HEK293 (cell line): Measurements from ENCODE around the gene FAM83E.

Experiments
- CTCF ChIA-PET: fragments of 350-600 bp; formaldehyde crosslinking; extraction: SDS; loops from one replicate; lab custom pipeline; 2021; ENCODE audit warnings: antibody characterized with exemption; lab: Yijun Ruan, JAX
- POLR2A ChIA-PET: fragments of 300-600 bp; formaldehyde crosslinking; extraction: SDS; loops from one replicate; lab custom pipeline; 2020; ENCODE audit warnings: antibody characterized with exemption, inconsistent platforms; lab: Yijun Ruan, JAX
- H3K27ac ChIP-seq: fragments of 200-500 bp; sonication (Bioruptor generic); 2 replicates; pipeline ENCODE4 v1.5.1; 2014; ENCODE audit warnings: low read depth, low read length, control low read depth, inconsistent platforms; ENCODE audit errors: extremely low read depth
- H3K36me3 ChIP-seq, 2 experiments: fragments of 200-500 bp in 1 of 2; sonication (Bioruptor generic) in 1 of 2; 1 replicate in 1 of 2; 2 replicates in 1 of 2; pipeline ENCODE4 v1.5.1; 2014 to 2017; ENCODE audit warnings: inconsistent platforms in 2 of 2, low read length in 2 of 2; ENCODE audit not compliant: control insufficient read depth in 2 of 2, insufficient read depth in 1 of 2
- H3K4me1 ChIP-seq: fragments of 200-500 bp; sonication (Bioruptor generic); 2 replicates; pipeline ENCODE4 v1.5.1; 2014; ENCODE audit warnings: mild to moderate bottlenecking, low read length, inconsistent platforms; ENCODE audit not compliant: control insufficient read depth, insufficient read depth
- H3K4me3 ChIP-seq: 2 replicates; pipeline ENCODE4 v1.5.1; 2011; ENCODE audit warnings: low read depth, mild to moderate bottlenecking, control low read depth, low read length, moderate library complexity
- H3K9me3 ChIP-seq: fragments of 200-500 bp; sonication (Bioruptor generic); 2 replicates; pipeline ENCODE4 v1.5.1; 2014; ENCODE audit warnings: low read depth, low read length, inconsistent platforms; ENCODE audit not compliant: control insufficient read depth, insufficient read depth
- GLIS1 ChIP-seq: fragments of 450-650 bp; formaldehyde crosslinking; IDR thresholded peaks from 2 replicates; pipeline ENCODE4 v1.5.1; 2016; ENCODE audit warnings: missing biosample characterization, missing genetic modification characterization
- PRDM10 ChIP-seq: fragments of 450-650 bp; formaldehyde crosslinking; IDR thresholded peaks from 2 replicates; pipeline ENCODE4 v1.5.1; 2016; ENCODE audit warnings: missing biosample characterization, missing genetic modification characterization
- SP7 ChIP-seq: fragments of 450-650 bp; formaldehyde crosslinking; IDR thresholded peaks from 2 replicates; pipeline ENCODE4 v1.5.1; 2016; ENCODE audit warnings: missing biosample characterization, missing genetic modification characterization
- ZBTB17 ChIP-seq: fragments of 450-650 bp; formaldehyde crosslinking; IDR thresholded peaks from 2 replicates; pipeline ENCODE4 v1.5.1; 2016; ENCODE audit warnings: missing biosample characterization, missing genetic modification characterization
- ZBTB8A ChIP-seq: fragments of 450-650 bp; formaldehyde crosslinking; IDR thresholded peaks from 2 replicates; pipeline ENCODE4 v1.5.1; 2016; ENCODE audit warnings: missing biosample characterization, missing genetic modification characterization
- ZEB2 ChIP-seq: fragments of 450-650 bp; formaldehyde crosslinking; IDR thresholded peaks from 2 replicates; pipeline ENCODE4 v1.5.1; 2016; ENCODE audit warnings: missing biosample characterization, missing genetic modification characterization
- ZNF274 ChIP-seq, 2 experiments: fragments of 200-500 bp in 1 of 2; fragments of 450-650 bp in 1 of 2; sonication (Bioruptor generic) in 1 of 2; formaldehyde crosslinking in 1 of 2; IDR thresholded peaks; 2 replicates each; pipeline versions ENCODE4 v1.5.1 to v1.6.1; 2014 to 2016; ENCODE audit warnings: borderline replicate concordance in 1 of 2, inconsistent platforms in 1 of 2, low read length in 1 of 2, missing biosample characterization in 1 of 2, missing genetic modification characterization in 1 of 2
- ZNF362 ChIP-seq: fragments of 450-650 bp; formaldehyde crosslinking; IDR thresholded peaks from 2 replicates; pipeline ENCODE4 v1.5.1; 2016; ENCODE audit warnings: missing biosample characterization, missing genetic modification characterization
- ZNF366 ChIP-seq: fragments of 450-650 bp; formaldehyde crosslinking; conservative IDR thresholded peaks from 2 replicates; pipeline ENCODE4 v1.5.1; 2016; ENCODE audit warnings: missing biosample characterization, missing genetic modification characterization
- ZNF398 ChIP-seq: fragments of 450-650 bp; formaldehyde crosslinking; IDR thresholded peaks from 2 replicates; pipeline ENCODE4 v1.5.1; 2017; ENCODE audit warnings: missing biosample characterization, missing genetic modification characterization
- ZNF623 ChIP-seq: fragments of 450-650 bp; formaldehyde crosslinking; IDR thresholded peaks from 2 replicates; pipeline ENCODE4 v1.5.1; 2016; ENCODE audit warnings: missing biosample characterization, missing genetic modification characterization
- ZNF777 ChIP-seq: fragments of 450-650 bp; formaldehyde crosslinking; IDR thresholded peaks from 2 replicates; pipeline ENCODE4 v1.5.1; 2017; ENCODE audit warnings: missing biosample characterization, missing genetic modification characterization, borderline replicate concordance
- ZNF837 ChIP-seq: fragments of 450-650 bp; formaldehyde crosslinking; IDR thresholded peaks from 2 replicates; pipeline ENCODE4 v1.5.1; 2016; ENCODE audit warnings: missing biosample characterization, missing genetic modification characterization

The FAM83E gene

GRCh38 chr19:48565090-48565489 is 49.8 kb downstream of the FAM83E start:
- TF ChIP-seq ZNF777 (tag by site-specific recombination) (no peak), SP7 (tag by site-specific recombination) (peak; percentile 50; the same call in 1 of the 2 replicates), ZNF362 (tag by site-specific recombination) (no peak), ZNF366 (tag by site-specific recombination) (peak; percentile 37), ZBTB8A (tag by site-specific recombination) (no peak), ZNF837 (no peak), PRDM10 (tag by site-specific recombination) (peak; percentile 79), ZNF274 (IDR thresholded peaks at IDR 0.05; ENCODE audit: low read length) (no peak), ZNF274 (tag by site-specific recombination; IDR thresholded peaks at IDR 0.05; ENCODE audit: borderline replicate concordance) (no peak), ZBTB17 (tag by site-specific recombination) (0 out of 2 replicates have a peak, but pooled peaks have one; percentile 29), GLIS1 (peak; percentile 53; the same call in 1 of the 2 replicates), ZNF398 (tag by site-specific recombination) (peak; percentile 34), ZEB2 (tag by site-specific recombination) (0 out of 2 replicates have a peak, but pooled peaks have one; percentile 29), ZNF623 (tag by site-specific recombination) (no peak)
- Histone ChIP-seq H3K9me3 (no peaks in the 10 kb centered on the region), H3K36me3 (no peaks in the 10 kb centered on the region), H3K4me1 (peaks cover 11% of the 10 kb centered on the region), H3K4me3 (no peak overlapping the region), H3K27ac (0 out of 2 replicates have a peak overlapping the region, but pooled peaks have one; percentile 9)
- ChIA-PET CTCF (interaction anchor here (0.6 to 1.2 kb wide), 5 partner anchors 9 to 164 kb away, joined by 3 read pairs; no protein-coding TSS in a partner anchor), POLR2A (interaction anchor here (1.1 to 1.4 kb wide), 2 partner anchors 11 to 54 kb away, joined by 4 read pairs; partner anchors contain the start of genes RPL18 and SPHK2)
